ENCODE measurements around the gene MORN1.

Gene MORN1

DNA sequence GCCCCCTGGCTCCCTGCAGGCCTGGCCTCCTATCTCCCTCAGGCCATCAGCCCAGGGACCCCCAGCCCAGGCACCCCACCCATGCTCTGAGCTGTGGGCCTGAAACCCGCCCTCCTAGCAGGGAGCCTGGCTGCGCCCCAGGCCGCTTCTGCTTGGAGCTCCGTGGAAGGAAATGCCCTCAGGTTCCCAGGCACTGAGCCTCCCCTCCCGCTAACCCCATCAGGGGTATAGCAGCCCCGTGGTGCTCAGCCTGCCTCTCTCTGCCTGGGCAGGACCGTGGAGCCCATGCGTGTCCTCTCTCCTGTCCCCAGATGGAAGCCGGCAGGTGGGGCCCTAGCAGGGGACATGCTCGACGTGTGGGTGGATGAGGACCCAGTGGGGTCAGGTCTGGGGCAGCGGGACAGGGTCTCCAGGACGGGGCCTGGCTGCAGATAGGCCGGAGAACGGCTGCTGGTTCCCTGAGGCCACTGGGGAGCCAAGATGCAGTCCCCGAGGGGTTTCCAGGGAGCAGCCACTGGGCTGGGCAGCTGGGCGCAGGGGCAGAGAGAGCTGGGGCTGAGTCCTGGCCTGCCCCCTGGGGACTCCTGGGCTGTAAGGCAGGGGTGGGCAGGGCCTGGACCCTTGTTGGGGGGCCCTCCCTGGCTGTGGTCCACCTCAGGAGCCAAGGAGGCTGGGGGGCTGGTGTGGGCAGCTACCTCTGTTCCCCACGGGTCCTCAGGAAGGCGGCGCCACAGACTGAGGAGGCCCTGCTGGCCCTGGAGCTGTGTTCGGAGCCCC is 75.5 kb downstream of the MORN1 start:
- TF ChIP-seq, protein P1, sequence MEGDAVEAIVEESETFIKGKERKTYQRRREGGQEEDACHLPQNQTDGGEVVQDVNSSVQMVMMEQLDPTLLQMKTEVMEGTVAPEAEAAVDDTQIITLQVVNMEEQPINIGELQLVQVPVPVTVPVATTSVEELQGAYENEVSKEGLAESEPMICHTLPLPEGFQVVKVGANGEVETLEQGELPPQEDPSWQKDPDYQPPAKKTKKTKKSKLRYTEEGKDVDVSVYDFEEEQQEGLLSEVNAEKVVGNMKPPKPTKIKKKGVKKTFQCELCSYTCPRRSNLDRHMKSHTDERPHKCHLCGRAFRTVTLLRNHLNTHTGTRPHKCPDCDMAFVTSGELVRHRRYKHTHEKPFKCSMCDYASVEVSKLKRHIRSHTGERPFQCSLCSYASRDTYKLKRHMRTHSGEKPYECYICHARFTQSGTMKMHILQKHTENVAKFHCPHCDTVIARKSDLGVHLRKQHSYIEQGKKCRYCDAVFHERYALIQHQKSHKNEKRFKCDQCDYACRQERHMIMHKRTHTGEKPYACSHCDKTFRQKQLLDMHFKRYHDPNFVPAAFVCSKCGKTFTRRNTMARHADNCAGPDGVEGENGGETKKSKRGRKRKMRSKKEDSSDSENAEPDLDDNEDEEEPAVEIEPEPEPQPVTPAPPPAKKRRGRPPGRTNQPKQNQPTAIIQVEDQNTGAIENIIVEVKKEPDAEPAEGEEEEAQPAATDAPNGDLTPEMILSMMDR (conservative IDR thresholded peaks at IDR 0.05; ENCODE audit: control insufficient read depth, insufficient read depth, low read depth, low read length), result no peak
- H3K4me3 ChIP-seq (ENCODE audit: control insufficient read depth, low read depth, low read length), result no peak overlapping the region
- no peak for DNase-seq (ENCODE audit: low read depth)

DNA sequence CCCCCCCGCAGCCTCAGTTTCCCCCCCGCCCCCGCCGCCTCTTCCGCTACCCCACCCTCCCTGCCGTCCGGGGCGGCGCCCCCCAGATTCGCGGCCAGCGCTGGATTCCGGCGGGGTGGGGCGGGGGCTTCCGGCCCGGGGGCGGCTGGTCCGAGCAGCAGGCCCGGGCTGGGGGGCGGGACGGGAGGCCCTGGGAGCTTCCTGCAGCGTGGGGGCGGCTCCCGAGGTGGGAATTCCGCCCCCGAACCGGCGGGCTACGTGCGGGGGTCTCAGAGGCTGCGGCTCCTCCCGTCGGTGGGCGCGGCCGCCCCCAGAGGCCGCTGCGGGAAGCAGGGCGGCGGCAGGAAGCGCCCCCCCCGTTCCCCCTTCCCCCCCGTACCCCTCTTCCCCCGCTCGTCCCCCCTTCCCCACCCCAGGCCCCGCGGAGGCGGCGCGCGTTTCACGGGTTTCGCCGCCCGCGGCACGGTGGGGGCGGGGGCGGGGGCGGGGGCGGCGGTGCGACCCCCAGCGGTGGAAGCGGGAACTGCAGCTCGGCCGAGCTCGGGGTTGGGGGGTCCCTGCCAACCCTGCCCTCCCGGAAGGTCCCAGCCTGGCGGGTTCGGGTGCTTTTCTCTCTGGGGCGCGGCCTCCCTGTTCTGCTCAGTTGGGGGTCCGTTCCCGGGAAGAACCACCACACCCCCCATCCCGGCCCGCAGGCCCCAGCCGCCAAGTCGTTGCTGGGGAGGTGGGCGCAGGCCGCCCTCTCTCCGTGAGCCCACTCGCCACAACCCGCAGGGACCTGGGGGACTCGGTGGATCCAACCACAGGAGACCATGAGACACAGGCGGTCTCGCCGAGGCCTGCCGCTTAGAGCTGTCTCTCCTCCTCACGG is 76.3 kb downstream of the MORN1 start:
- H3K4me3 ChIP-seq (ENCODE audit: control insufficient read depth, low read depth, low read length), result peak overlapping the region; percentile 9
- TF ChIP-seq, protein P1 (conservative IDR thresholded peaks at IDR 0.05; ENCODE audit: control insufficient read depth, insufficient read depth, low read depth, low read length), result no peak
- DNase-seq (ENCODE audit: low read depth), result no peak

DNA sequence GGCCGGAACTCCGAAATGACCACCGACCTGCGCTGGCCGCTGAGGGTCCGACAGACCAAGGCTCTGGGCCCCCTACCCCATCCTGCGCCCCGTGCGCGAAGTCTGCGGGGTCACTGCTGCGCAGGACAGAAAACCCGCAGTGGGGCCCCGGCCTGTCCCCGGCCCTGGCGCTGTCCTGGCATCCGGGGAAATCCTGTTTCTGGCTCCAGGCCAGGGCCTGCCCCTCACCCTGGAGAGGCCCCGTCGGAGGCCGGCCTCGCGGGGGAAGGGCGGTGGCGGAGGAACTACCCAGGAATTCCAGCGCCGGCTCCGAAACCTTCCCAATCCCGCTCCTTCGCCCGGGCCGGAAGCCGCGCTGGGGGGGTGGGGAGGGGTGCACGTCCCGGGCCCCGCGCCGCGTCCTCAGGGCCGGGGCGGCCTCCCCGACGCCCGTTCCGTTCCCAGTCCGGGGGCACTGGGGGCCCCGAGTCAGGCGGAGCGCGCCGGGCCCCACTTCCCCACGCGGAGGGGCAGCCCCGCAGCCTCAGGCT is 77.0 kb downstream of the MORN1 start:
- TF ChIP-seq, protein P1 (conservative IDR thresholded peaks at IDR 0.05; ENCODE audit: control insufficient read depth, insufficient read depth, low read depth, low read length), result no peak
- H3K4me3 ChIP-seq (ENCODE audit: control insufficient read depth, low read depth, low read length), result peak overlapping the region; percentile 28
- no peak for DNase-seq (ENCODE audit: low read depth)

DNA sequence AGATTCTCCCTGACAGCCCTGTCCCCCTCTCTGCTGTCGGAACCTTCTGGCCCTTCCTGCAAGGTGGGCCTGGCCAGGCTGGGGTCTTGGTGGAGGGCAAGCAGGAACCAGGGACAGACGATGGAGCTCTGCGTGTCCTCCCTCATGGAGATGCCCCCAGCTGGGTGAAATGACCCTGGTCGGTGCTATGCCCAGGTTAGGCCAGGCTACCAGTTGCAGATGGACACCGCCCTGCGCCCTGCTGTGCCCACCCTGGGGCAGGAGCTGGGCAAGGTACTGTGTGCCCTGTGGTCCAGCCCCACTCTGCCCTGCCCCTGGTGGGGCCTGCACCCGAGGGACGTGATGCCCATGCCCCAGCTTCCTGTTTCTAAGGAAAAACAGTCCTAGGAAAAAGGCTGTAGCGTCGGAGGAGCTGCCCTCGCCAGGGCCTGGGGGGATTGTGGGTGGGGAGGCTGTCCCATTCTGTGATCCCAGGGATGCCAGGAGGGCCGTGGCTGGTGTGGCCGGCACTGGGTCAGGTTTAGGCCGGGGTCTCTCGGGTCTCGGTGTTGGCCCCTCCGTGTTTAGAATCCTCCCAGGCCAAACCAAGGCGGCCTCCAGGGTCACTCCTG is 77.6 kb downstream of the MORN1 start:
- DNase-seq (ENCODE audit: low read depth), result no peak
- TF ChIP-seq, protein P1 (conservative IDR thresholded peaks at IDR 0.05; ENCODE audit: control insufficient read depth, insufficient read depth, low read depth, low read length), result no peak
- H3K4me3 ChIP-seq (ENCODE audit: control insufficient read depth, low read depth, low read length), result no peak overlapping the region

DNA sequence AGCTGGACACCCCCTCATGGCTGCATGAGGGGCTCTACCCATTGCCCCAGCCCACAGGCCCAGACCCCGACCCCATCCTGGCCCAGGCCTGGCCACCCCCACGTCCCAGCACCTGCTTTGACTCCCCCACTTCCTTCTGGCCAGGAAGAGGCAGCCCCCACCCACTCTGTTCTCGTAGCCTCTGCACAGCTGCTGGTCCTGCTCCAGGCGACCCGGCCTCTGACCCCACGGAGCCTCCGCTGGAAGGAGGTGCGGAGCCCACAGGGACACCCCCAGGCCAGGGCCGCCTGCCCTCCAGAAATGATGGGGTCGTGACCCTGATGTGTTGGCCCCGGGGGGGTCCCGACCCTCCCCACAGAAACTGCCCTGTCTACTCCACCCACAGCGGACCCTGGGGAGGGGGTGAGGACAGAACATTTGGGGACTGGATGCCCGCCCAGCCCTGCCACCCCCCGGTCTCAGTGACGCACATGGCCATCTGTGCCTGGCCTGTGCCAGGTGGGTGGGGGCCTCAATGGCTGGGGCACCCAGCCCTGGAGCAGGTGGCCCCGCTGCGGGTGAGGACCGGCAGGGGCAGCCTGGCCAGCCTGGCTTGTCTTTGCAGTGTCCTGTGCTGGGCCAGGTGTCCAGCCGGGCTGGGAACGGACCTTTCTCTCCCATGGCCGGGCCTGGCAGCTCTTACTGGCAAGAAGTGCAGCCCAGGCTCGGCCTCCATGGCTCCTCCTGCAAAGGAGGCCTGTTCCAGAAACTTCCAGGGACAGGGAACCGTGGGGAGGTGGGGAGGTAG is 78.6 kb downstream of the MORN1 start:
- TF ChIP-seq, protein P1 (conservative IDR thresholded peaks at IDR 0.05; ENCODE audit: control insufficient read depth, insufficient read depth, low read depth, low read length), result no peak
- H3K4me3 ChIP-seq (ENCODE audit: control insufficient read depth, low read depth, low read length), result no peak overlapping the region
- no peak for DNase-seq (ENCODE audit: low read depth)

GRCh38 chr1:2312160-2312514 is 79.2 kb downstream of the MORN1 start:
- no peak overlapping the region for H3K4me3 ChIP-seq (ENCODE audit: control insufficient read depth, low read depth, low read length)
- TF ChIP-seq, protein P1 (conservative IDR thresholded peaks at IDR 0.05; ENCODE audit: control insufficient read depth, insufficient read depth, low read depth, low read length), result no peak
- DNase-seq (ENCODE audit: low read depth), result no peak
